HUES6 (cell line): ENCODE measurements around the gene PKP2.
A peak's percentile ranks its signal among the peaks of the same experiment; 100 is the strongest.
"Not testable (repeated sequence)": the region's sequence is repeated elsewhere in the genome, so short reads cannot be mapped to it uniquely, and the experiment has no call there.

Experiments used
- H3K27ac ChIP-seq: 2 replicates; pipeline ENCODE4 v1.7.0; 2013; ENCODE audit warnings: low read depth, mild to moderate bottlenecking, low read length, inconsistent platforms
- H3K27me3 ChIP-seq: 2 replicates; pipeline ENCODE4 v1.6.1; 2013; ENCODE audit warnings: low read length; ENCODE audit not compliant: control insufficient read depth, insufficient read depth
- H3K36me3 ChIP-seq: 2 replicates; pipeline ENCODE4 v1.6.1; 2013; ENCODE audit warnings: low read length; ENCODE audit not compliant: control insufficient read depth, insufficient read depth
- H3K4me1 ChIP-seq: 2 replicates; pipeline ENCODE4 v1.6.1; 2013; ENCODE audit warnings: low read length; ENCODE audit not compliant: control insufficient read depth, insufficient read depth
- H3K4me3 ChIP-seq: 2 replicates; pipeline ENCODE4 v1.5.1; 2013; ENCODE audit warnings: low read depth, low read length
- H3K9ac ChIP-seq: one replicate; pipeline ENCODE4 v1.6.1; 2013; ENCODE audit warnings: mild to moderate bottlenecking, low read length
- H3K9me3 ChIP-seq: 2 replicates; pipeline ENCODE4 v1.6.1; 2013; ENCODE audit warnings: low read depth, low read length; ENCODE audit not compliant: control insufficient read depth, insufficient read depth

Gene PKP2

GRCh38 chr12:32894566-32894965 is 2.0 kb downstream of the PKP2 start:
- H3K9ac ChIP-seq, result peak overlapping the region; percentile 20
- H3K27ac ChIP-seq, result no peak overlapping the region; the same call in 1 of the 2 replicates
- H3K4me1 ChIP-seq, result peaks cover 48% of the 10 kb centered on the region

GRCh38 chr12:32893458-32893857 is 3.1 kb downstream of the PKP2 start:
- H3K27me3 ChIP-seq, result peaks cover 12% of the 10 kb centered on the region
- H3K4me1 ChIP-seq, result peaks cover 56% of the 10 kb centered on the region
- H3K36me3 ChIP-seq, result no peaks in the 10 kb centered on the region
- H3K9me3 ChIP-seq, result no peaks in the 10 kb centered on the region
- H3K4me3 ChIP-seq, result peak overlapping the region; percentile 11; the same call in 1 of the 2 replicates
- H3K27ac ChIP-seq, result peak overlapping the region; percentile 75
- H3K9ac ChIP-seq, result peak overlapping the region; percentile 30

More at GRCh38 chr12:32894566-32894965, 2.0 kb downstream of the PKP2 start:
- H3K27me3 ChIP-seq, result peaks cover 12% of the 10 kb centered on the region
- H3K9me3 ChIP-seq, result no peaks in the 10 kb centered on the region
- H3K36me3 ChIP-seq, result no peaks in the 10 kb centered on the region
- H3K4me3 ChIP-seq, result peak overlapping the region; percentile 87; the same call in 1 of the 2 replicates

GRCh38 chr12:32893043-32893442 is 3.5 kb downstream of the PKP2 start:
- Histone ChIP-seq H3K36me3 (no peaks in the 10 kb centered on the region), H3K9ac (peak overlapping the region; percentile 30), H3K9me3 (no peaks in the 10 kb centered on the region), H3K27me3 (peaks cover 12% of the 10 kb centered on the region), H3K4me1 (peaks cover 54% of the 10 kb centered on the region), H3K27ac (peak overlapping the region; percentile 75), H3K4me3 (peak overlapping the region; percentile 11; the same call in 1 of the 2 replicates)

GRCh38 chr12:32892369-32892768 is 4.2 kb downstream of the PKP2 start:
- not testable (repeated sequence) for H3K9me3 ChIP-seq, H3K36me3 ChIP-seq
- Histone ChIP-seq H3K9ac (peak overlapping the region; percentile 75), H3K27ac (peak overlapping the region; percentile 98), H3K27me3 (peaks cover 12% of the 10 kb centered on the region), H3K4me1 (peaks cover 47% of the 10 kb centered on the region), H3K4me3 (peak overlapping the region; percentile 46; the same call in 1 of the 2 replicates)

GRCh38 chr12:32891956-32892355 is 4.6 kb downstream of the PKP2 start:
- H3K36me3 ChIP-seq, result no peaks in the 10 kb centered on the region
- H3K9me3 ChIP-seq, result no peaks in the 10 kb centered on the region
- H3K9ac ChIP-seq, result peak overlapping the region; percentile 75
- peaks cover 12% of the 10 kb centered on the region for H3K27me3 ChIP-seq
- peak overlapping the region; percentile 98 for H3K27ac ChIP-seq
- H3K4me1 ChIP-seq, result peaks cover 50% of the 10 kb centered on the region
- peak overlapping the region; percentile 46 for H3K4me3 ChIP-seq

- H3K27ac ChIP-seq, result peak overlapping the region; percentile 98
- H3K27me3 ChIP-seq, result peaks cover 12% of the 10 kb centered on the region
- H3K9ac ChIP-seq, result peak overlapping the region; percentile 75
- peak overlapping the region; percentile 46 for H3K4me3 ChIP-seq
- no peaks in the 10 kb centered on the region for H3K36me3 ChIP-seq
- peaks cover 54% of the 10 kb centered on the region for H3K4me1 ChIP-seq
- no peaks in the 10 kb centered on the region for H3K9me3 ChIP-seq
These were observed 5.1 kb downstream of the PKP2 start for GRCh38 chr12:32891526-32891925.

GRCh38 chr12:32889011-32889760 is 7.4 kb downstream of the PKP2 start:
- Histone ChIP-seq H3K9me3 (no peaks in the 10 kb centered on the region), H3K4me3 (no peak overlapping the region), H3K4me1 (peaks cover 62% of the 10 kb centered on the region), H3K27me3 (no peaks in the 10 kb centered on the region), H3K27ac (0 out of 2 replicates have a peak overlapping the region, but pooled peaks have one; percentile 0), H3K9ac (no peak overlapping the region), H3K36me3 (no peaks in the 10 kb centered on the region)

GRCh38 chr12:32887058-32887457 is 9.5 kb downstream of the PKP2 start:
- Histone ChIP-seq H3K27me3 (no peaks in the 10 kb centered on the region), H3K36me3 (no peaks in the 10 kb centered on the region), H3K4me1 (peaks cover 50% of the 10 kb centered on the region), H3K4me3 (no peak overlapping the region), H3K9me3 (no peaks in the 10 kb centered on the region), H3K9ac (no peak overlapping the region), H3K27ac (no peak overlapping the region)

GRCh38 chr12:32885831-32886230 is 10.7 kb downstream of the PKP2 start:
- no peaks in the 10 kb centered on the region for H3K9me3 ChIP-seq
- no peak overlapping the region for H3K27ac ChIP-seq
- H3K36me3 ChIP-seq, result no peaks in the 10 kb centered on the region
- peaks cover 40% of the 10 kb centered on the region for H3K4me1 ChIP-seq
- no peaks in the 10 kb centered on the region for H3K27me3 ChIP-seq
- H3K4me3 ChIP-seq, result no peak overlapping the region
- H3K9ac ChIP-seq, result no peak overlapping the region

- no peaks in the 10 kb centered on the region for H3K36me3 ChIP-seq
- no peaks in the 10 kb centered on the region for H3K9me3 ChIP-seq
- H3K27me3 ChIP-seq, result no peaks in the 10 kb centered on the region
- H3K9ac ChIP-seq, result no peak overlapping the region
- no peak overlapping the region for H3K27ac ChIP-seq
- no peak overlapping the region for H3K4me3 ChIP-seq
- peaks cover 40% of the 10 kb centered on the region for H3K4me1 ChIP-seq
These were observed 11.6 kb downstream of the PKP2 start for GRCh38 chr12:32884962-32885361.

- Histone ChIP-seq H3K27me3 (no peaks in the 10 kb centered on the region), H3K9ac (no peak overlapping the region), H3K4me1 (peaks cover 27% of the 10 kb centered on the region), H3K4me3 (no peak overlapping the region), H3K36me3 (peaks cover 14% of the 10 kb centered on the region), H3K27ac (no peak overlapping the region), H3K9me3 (no peaks in the 10 kb centered on the region)
These were observed 14.9 kb downstream of the PKP2 start for GRCh38 chr12:32881702-32882101.
